K562 (cell line): ENCODE measurements around the gene MYCBP. TPM values are rescaled to one million over a fixed set of nuclear protein-coding genes. Genes with fewer than 3 reads are reported as not detected.

ENCODE experiments used
- ARID3B ChIP-seq: fragments of 250-450 bp; sonication (Bioruptor Pico); IDR thresholded peaks from 2 replicates; pipeline ENCODE4 v1.4.0; 2020; ENCODE audit warnings: borderline replicate concordance
- CLOCK ChIP-seq: fragments of 250-450 bp; sonication (Bioruptor Pico); IDR thresholded peaks from 2 replicates; pipeline ENCODE4 v1.4.0; 2020; ENCODE audit warnings: mild to moderate bottlenecking, moderate library complexity, borderline replicate concordance
- E2F1 ChIP-seq: sonication (generic); formaldehyde crosslinking; IDR thresholded peaks from 2 replicates; pipeline ENCODE4 v1.8.1; 2023; ENCODE audit warnings: mild to moderate bottlenecking, missing genetic modification reagents, moderate library complexity
- E2F5 ChIP-seq: sonication (generic); formaldehyde crosslinking; IDR thresholded peaks from 2 replicates; pipeline ENCODE4 v1.8.0; 2022; ENCODE audit warnings: mild to moderate bottlenecking, missing genetic modification reagents
- GTF2A2 ChIP-seq: IDR thresholded peaks from 2 replicates; pipeline ENCODE4 v1.6.1; 2016; ENCODE audit warnings: mild to moderate bottlenecking, missing genetic modification characterization, missing compliant biosample characterization
- MBD2 ChIP-seq: sonication (generic); IDR thresholded peaks from 2 replicates; pipeline ENCODE4 v1.6.1; 2016; ENCODE audit warnings: low read depth, borderline replicate concordance
- MED1 ChIP-seq: sonication (generic); formaldehyde crosslinking; IDR thresholded peaks from 2 replicates; pipeline ENCODE4 v1.8.1; 2023; ENCODE audit warnings: missing genetic modification reagents, borderline replicate concordance
- MYNN ChIP-seq, 2 experiments: sonication (generic); formaldehyde crosslinking in 1 of 2; IDR thresholded peaks; 2 replicates each; pipeline versions ENCODE4 v1.5.0 to v1.6.1; 2016 to 2020; ENCODE audit warnings: antibody characterized with exemption in 1 of 2, missing genetic modification reagents in 1 of 2
- NONO ChIP-seq, 2 experiments: fragments of 200-400 bp in 1 of 2; fragments of 450-650 bp in 1 of 2; formaldehyde crosslinking in 1 of 2; IDR thresholded peaks; 2 replicates each; pipeline ENCODE4 v1.6.1; 2017; ENCODE audit warnings: low read depth in 2 of 2, mild to moderate bottlenecking in 2 of 2, moderate library complexity in 2 of 2, low read length in 1 of 2
- POLR2H ChIP-seq: IDR thresholded peaks from 2 replicates; pipeline ENCODE4 v1.6.1; 2016; ENCODE audit warnings: missing genetic modification characterization, low read depth, mild to moderate bottlenecking, control low read depth, missing compliant biosample characterization, moderate library complexity
- POU5F1 ChIP-seq: fragments of 150-350 bp; IDR thresholded peaks from 2 replicates; pipeline ENCODE4 v1.6.1; 2014; ENCODE audit warnings: borderline replicate concordance, low read length, low read depth, mild to moderate bottlenecking; ENCODE audit not compliant: partially characterized antibody
- PPARD ChIP-seq: fragments of 250-450 bp; sonication (Bioruptor Pico); IDR thresholded peaks from 2 replicates; pipeline ENCODE4 v1.8.0; 2022; ENCODE audit warnings: inconsistent platforms, mild to moderate bottlenecking, moderate library complexity
- ZBTB26 ChIP-seq: fragments of 450-650 bp; formaldehyde crosslinking; IDR thresholded peaks from 2 replicates; pipeline ENCODE4 v1.4.0; 2022; ENCODE audit warnings: missing genetic modification characterization
- ZNF518B ChIP-seq: fragments of 250-450 bp; sonication (Bioruptor Pico); IDR thresholded peaks from 2 replicates; pipeline ENCODE4 v1.5.0; 2021; ENCODE audit warnings: mild to moderate bottlenecking, moderate library complexity
- polyA plus RNA-seq, 8 experiments: library from polyadenylated mRNA; depleted of rRNA in 4 of 8; stranded (reverse) in 5 of 8; unstranded in 3 of 8; fragments of >200 nt; fragmentation: Nextera tagmentation in 2 of 8; fragmentation: Illumina TruSeq in 1 of 8; extraction: Ambion mirVana in 2 of 8; extraction: Trizol in 1 of 8; gene quantifications; 2 replicates each; pipeline versions ENCODE4 v1.2.1 to v1.2.3, GENCODE V29; 2011 to 2014; ENCODE audit warnings: inconsistent platforms in 1 of 8, missing spikeins in 1 of 8
- total RNA-seq, 7 experiments: library from RNA; depleted of rRNA in 6 of 7; stranded (reverse); fragments of >200 nt in 6 of 7; fragmentation: Illumina TruSeq in 2 of 7; extraction: Trizol in 2 of 7; gene quantifications; 2 replicates each; pipeline versions ENCODE4 v1.2.1 to v1.2.3, GENCODE V29; 2011 to 2021; ENCODE audit warnings: low replicate concordance in 1 of 7

The MYCBP gene
- total and polyA plus RNA-seq, 9 of the 15 experiments (the other 6 are each of a cell fraction or from before 2014, with no cell fraction given) = 32.3 to 253 (median 72.9) TPM

- TF ChIP-seq POU5F1 (no peak), MED1 (CRISPR knock-in tag) (no peak), ARID3B (CRISPR knock-in tag) (no peak), E2F1 (no peak), GTF2A2 (tag) (no peak), MYNN (IDR thresholded peaks at IDR 0.05) (no peak), MYNN (CRISPR knock-in tag; IDR thresholded peaks at IDR 0.05) (no peak), CLOCK (CRISPR knock-in tag) (no peak), ZBTB26 (no peak), NONO (IDR thresholded peaks at IDR 0.05; ENCODE audit: low read depth in 2 of 2, low read length in 1 of 2) (no peak), PPARD (no peak), ZNF518B (no peak), E2F5 (CRISPR knock-in tag) (no peak), POLR2H (tag) (no peak), MBD2 (no peak)
These were observed 14.2 kb downstream of the MYCBP start (continued) for GRCh38 chr1:38858833-38859560.
